HepG2 (cell line): Measurements from ENCODE around the gene KRI1. TPM values are rescaled to one million over a fixed set of nuclear protein-coding genes. Genes with fewer than 3 reads are reported as not detected.

Source experiments
- ATAC-seq: fragments of 200-7000 bp; cut with Tn5 transposase; 3 replicates; pipeline ENCODE4 v1.9.1; 2020; ENCODE audit warnings: mild to moderate bottlenecking, moderate library complexity
- BruUV-seq: library from RNA; stranded (reverse); fragments of 400-500 nt; replicated peaks from 2 replicates; lab custom pipeline; 2021; lab: Mats Ljungman, UMichigan
- CTCF ChIA-PET: fragments of 300-600 bp; formaldehyde crosslinking; extraction: SDS; loops from one replicate; lab custom pipeline; 2021; ENCODE audit warnings: low total read pairs, inconsistent platforms, low intra/inter-chr PET ratio; lab: Yijun Ruan, JAX
- POLR2A ChIA-PET: fragments of 350-600 bp; sonication (Branson Sonifier 250); formaldehyde crosslinking; loops from one replicate; lab custom pipeline; 2020; ENCODE audit warnings: antibody characterized with exemption, inconsistent platforms; lab: Yijun Ruan, JAX
- DNase-seq: peaks from one replicate; pipeline ENCODE4 v3.0.0-alpha.2; 2015; ENCODE audit warnings: low spot score
- FAIRE-seq: peaks from 3 replicates; lab custom pipeline; 2011; peaks lifted over from hg19 to GRCh38; lab: Jason Lieb, UNC
- H2AFZ ChIP-seq: one replicate; pipeline ENCODE4 v1.6.1; 2011; ENCODE audit warnings: low read length, inconsistent platforms
- H3K27ac ChIP-seq: fragments of 300-600 bp; 3 replicates; pipeline ENCODE4 v1.8.0; 2011; ENCODE audit warnings: mixed run types, mild to moderate bottlenecking, mixed read lengths, low read length, inconsistent platforms; ENCODE audit not compliant: insufficient read depth; ENCODE audit errors: extremely low read length
- H3K27me3 ChIP-seq, 2 experiments: fragments of 200-600 bp in 1 of 2; 2 replicates in 1 of 2; 3 replicates in 1 of 2; pipeline versions ENCODE4 v1.6.0 to v1.8.0; 2011; ENCODE audit warnings: low read length in 2 of 2, mild to moderate bottlenecking in 2 of 2, moderate library complexity in 2 of 2, inconsistent platforms in 1 of 2; ENCODE audit not compliant: insufficient read depth in 2 of 2, control insufficient read depth in 1 of 2
- H3K36me3 ChIP-seq, 2 experiments: fragments of 200-600 bp in 1 of 2; replicated peaks in 1 of 2; 2 replicates in 1 of 2; 3 replicates in 1 of 2; pipeline versions ENCODE4 v1.5.1 to v1.8.0; 2011; ENCODE audit warnings: low read length in 2 of 2, inconsistent platforms in 1 of 2; ENCODE audit not compliant: insufficient read depth in 2 of 2, control insufficient read depth in 1 of 2
- H3K4me1 ChIP-seq: 2 replicates; pipeline ENCODE4 v1.5.1; 2012; ENCODE audit warnings: low read length, inconsistent platforms; ENCODE audit not compliant: insufficient read depth
- H3K4me2 ChIP-seq: 2 replicates; pipeline ENCODE4 v1.6.0; 2011; ENCODE audit warnings: low read depth, low read length, inconsistent platforms
- H3K4me3 ChIP-seq, 3 experiments: fragments of 200-600 bp in 1 of 3; sonication (generic), shearing (Covaris generic) in 1 of 3; replicated peaks in 1 of 3; 2 replicates each; pipeline ENCODE4 v1.5.1; 2011 to 2016; ENCODE audit warnings: low read length in 3 of 3, inconsistent platforms in 2 of 3, low read depth in 2 of 3, mild to moderate bottlenecking in 2 of 3, control low read depth in 1 of 3, mixed read lengths in 1 of 3; ENCODE audit not compliant: insufficient read depth in 1 of 3
- H3K79me2 ChIP-seq: one replicate; pipeline ENCODE4 v1.6.1; 2011; ENCODE audit warnings: low read length, inconsistent platforms; ENCODE audit not compliant: insufficient read depth
- H3K9ac ChIP-seq: 2 replicates; pipeline ENCODE4 v1.6.0; 2011; ENCODE audit warnings: mild to moderate bottlenecking, low read depth, low read length, inconsistent platforms; ENCODE audit not compliant: insufficient read depth
- H3K9me3 ChIP-seq: 2 replicates; pipeline ENCODE4 v1.5.1; 2012; ENCODE audit warnings: mild to moderate bottlenecking, low read length
- H4K20me1 ChIP-seq: 2 replicates; pipeline ENCODE4 v1.6.0; 2011; ENCODE audit warnings: inconsistent platforms, mild to moderate bottlenecking, low read length, moderate library complexity; ENCODE audit not compliant: insufficient read depth
- ELF3 ChIP-seq: IDR thresholded peaks from 2 replicates; pipeline ENCODE4 v1.6.1; 2016; ENCODE audit warnings: missing genetic modification reagents, missing compliant biosample characterization
- KAT7 ChIP-seq: IDR thresholded peaks from 2 replicates; pipeline ENCODE4 v1.6.1; 2018; ENCODE audit warnings: borderline replicate concordance, missing compliant biosample characterization
- ZNF652 ChIP-seq: IDR thresholded peaks from 2 replicates; pipeline ENCODE4 v1.6.1; 2016; ENCODE audit warnings: low read depth, borderline replicate concordance
- ZNF709 ChIP-seq: sonication (generic); formaldehyde crosslinking; IDR thresholded peaks from 2 replicates; pipeline ENCODE4 v1.5.0; 2020; ENCODE audit warnings: mild to moderate bottlenecking, missing genetic modification reagents
- WGBS: methylation state at CpG from one replicate; pipeline ENCODE4 v1.1.6; 2017; ENCODE audit warnings: low lambda C conversion rate; 5-methylcytosine and 5-hydroxymethylcytosine counted together
- in situ Hi-C: cut with HindIII; loops from 2 replicates; pipeline ENCODE4 v1.10.0; 2017; ENCODE audit warnings: low pct_unique_long_range_greater_than_20kb; ENCODE audit not compliant: extremely low pct_ligation_motif_present
- intact Hi-C: fragments of 100-400 bp; cut with micrococcal nuclease; formaldehyde crosslinking; loops from one replicate; pipeline ENCODE4 v1.10.0; 2022; ENCODE audit not compliant: unreplicated experiment
- polyA plus RNA-seq, 8 experiments: library from polyadenylated mRNA; depleted of rRNA in 3 of 8; stranded (reverse) in 7 of 8; unstranded in 1 of 8; fragments of >200 nt; fragmentation: Illumina TruSeq in 4 of 8; extraction: Trizol in 4 of 8; gene quantifications; 2 replicates each; pipeline versions ENCODE4 v1.2.1 to v1.2.3, GENCODE V29; 2011 to 2016; ENCODE audit warnings: low read depth in 4 of 8, missing spikeins in 1 of 8, mixed read lengths in 1 of 8; ENCODE audit not compliant: insufficient read depth in 1 of 8
- total RNA-seq, 5 experiments: library from RNA; depleted of rRNA; stranded (reverse); fragments of >200 nt; fragmentation: Illumina TruSeq; extraction: Trizol; gene quantifications; 2 replicates each; pipeline ENCODE4 v1.2.3, GENCODE V29; 2016; ENCODE audit warnings: low read depth in 1 of 5
- TF ChIP-seq, protein P1 (sequence below): sonication (generic); formaldehyde crosslinking; IDR thresholded peaks from 2 replicates; pipeline ENCODE4 v1.5.0; 2020; ENCODE audit warnings: mild to moderate bottlenecking, missing genetic modification reagents

The KRI1 gene
- total and polyA plus RNA-seq, 2 of the 13 experiments (the other 11 are each of a cell fraction or from before 2014, with no cell fraction given): 9.1 to 11.7 TPM

DNA sequence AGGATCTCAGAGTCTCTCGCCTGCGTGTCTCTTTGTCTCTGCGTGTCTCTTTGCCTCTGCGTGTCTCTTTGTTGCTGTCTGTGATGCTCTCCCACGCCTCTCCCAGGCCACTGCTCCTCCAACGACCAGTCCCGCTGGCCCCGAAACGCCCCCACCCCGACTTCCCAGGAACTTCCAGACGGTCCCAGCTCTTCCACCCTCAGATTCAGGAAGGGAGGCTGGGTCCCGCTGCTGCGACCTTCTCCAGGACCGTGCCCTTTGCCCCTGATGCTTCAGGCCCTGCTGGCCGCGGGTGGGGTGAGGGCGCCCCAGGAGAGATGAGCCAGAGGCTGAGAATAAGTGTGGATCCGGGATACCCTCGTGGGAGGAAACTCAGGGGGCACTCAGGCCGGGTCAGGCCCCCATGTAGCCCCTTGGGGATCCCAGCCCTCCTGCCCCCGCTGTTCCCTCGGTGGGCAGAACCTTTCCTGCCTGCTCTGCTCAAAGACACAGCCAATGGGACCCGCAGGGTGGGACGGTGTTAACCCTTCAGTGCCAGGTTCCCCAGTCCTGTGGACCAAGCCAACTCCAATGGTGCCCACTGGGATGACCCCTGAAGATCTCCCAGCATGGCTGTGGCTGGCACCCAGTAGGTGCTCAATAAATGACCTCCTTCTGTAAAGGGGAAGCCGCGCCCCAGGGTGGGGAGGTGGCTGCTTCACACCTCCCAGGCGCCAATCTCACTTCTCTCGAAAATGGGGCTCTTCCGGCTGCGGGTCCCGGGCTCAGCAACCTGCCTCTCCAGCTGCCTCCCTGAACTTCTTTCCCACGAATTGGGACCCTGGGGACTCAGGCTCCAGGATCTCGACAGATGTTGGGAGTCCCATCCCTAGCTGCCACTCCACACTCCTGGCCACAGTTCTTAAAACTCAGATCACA is 47.1 kb downstream of the KRI1 start:
- Histone ChIP-seq H3K9ac (no peak overlapping the region), H4K20me1 (no peaks in the 10 kb centered on the region), H3K4me1 (peaks cover 48% of the 10 kb centered on the region), H2AFZ (no peak overlapping the region), H3K27me3 (peaks cover 15 to 60% of the 10 kb centered on the region in 2 experiments), H3K4me3 (peak overlapping the region in 1 of 3 experiments; percentile 66; a peak in 1 of 6 replicates), H3K79me2 (no peaks in the 10 kb centered on the region), H3K36me3 (no peaks in the 10 kb centered on the region), H3K27ac (no peak overlapping the region), H3K9me3 (no peaks in the 10 kb centered on the region)
- 26% methylated on average over 24 of the region's 33 CpGs for WGBS
- POLR2A ChIA-PET: no interaction called here
- intact Hi-C loops (no loop called here), in situ Hi-C loops (no loop called here)
- no peak for DNase-seq
- FAIRE-seq: no peak
- no peak; the same call in 2 of the 3 replicates for ATAC-seq
- CTCF ChIA-PET: no interaction called here
- TF ChIP-seq ZNF652 (CRISPR knock-in tag): 0 out of 2 replicates have a peak, but pooled peaks have one; percentile 32
- no peak for TF ChIP-seq KAT7 (CRISPR knock-in tag)
- TF ChIP-seq ELF3: no peak
- no peak for TF ChIP-seq ZNF709 (CRISPR knock-in tag)
- TF ChIP-seq, protein P1, sequence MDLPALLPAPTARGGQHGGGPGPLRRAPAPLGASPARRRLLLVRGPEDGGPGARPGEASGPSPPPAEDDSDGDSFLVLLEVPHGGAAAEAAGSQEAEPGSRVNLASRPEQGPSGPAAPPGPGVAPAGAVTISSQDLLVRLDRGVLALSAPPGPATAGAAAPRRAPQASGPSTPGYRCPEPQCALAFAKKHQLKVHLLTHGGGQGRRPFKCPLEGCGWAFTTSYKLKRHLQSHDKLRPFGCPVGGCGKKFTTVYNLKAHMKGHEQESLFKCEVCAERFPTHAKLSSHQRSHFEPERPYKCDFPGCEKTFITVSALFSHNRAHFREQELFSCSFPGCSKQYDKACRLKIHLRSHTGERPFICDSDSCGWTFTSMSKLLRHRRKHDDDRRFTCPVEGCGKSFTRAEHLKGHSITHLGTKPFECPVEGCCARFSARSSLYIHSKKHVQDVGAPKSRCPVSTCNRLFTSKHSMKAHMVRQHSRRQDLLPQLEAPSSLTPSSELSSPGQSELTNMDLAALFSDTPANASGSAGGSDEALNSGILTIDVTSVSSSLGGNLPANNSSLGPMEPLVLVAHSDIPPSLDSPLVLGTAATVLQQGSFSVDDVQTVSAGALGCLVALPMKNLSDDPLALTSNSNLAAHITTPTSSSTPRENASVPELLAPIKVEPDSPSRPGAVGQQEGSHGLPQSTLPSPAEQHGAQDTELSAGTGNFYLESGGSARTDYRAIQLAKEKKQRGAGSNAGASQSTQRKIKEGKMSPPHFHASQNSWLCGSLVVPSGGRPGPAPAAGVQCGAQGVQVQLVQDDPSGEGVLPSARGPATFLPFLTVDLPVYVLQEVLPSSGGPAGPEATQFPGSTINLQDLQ (CRISPR knock-in tag): no peak
- TF ChIP-seq, all 625 proteins: peak for 1
- BruUV-seq: no TSS peak
- H3K4me2 ChIP-seq: peak overlapping the region; percentile 74
